ENCODE measurements around the gene STUB1. TPM values are rescaled to one million over a fixed set of nuclear protein-coding genes. Genes with fewer than 3 reads are reported as not detected.

The STUB1 gene
- total RNA-seq, 1 donor from 2014 or later = 87.1 TPM

DNA sequence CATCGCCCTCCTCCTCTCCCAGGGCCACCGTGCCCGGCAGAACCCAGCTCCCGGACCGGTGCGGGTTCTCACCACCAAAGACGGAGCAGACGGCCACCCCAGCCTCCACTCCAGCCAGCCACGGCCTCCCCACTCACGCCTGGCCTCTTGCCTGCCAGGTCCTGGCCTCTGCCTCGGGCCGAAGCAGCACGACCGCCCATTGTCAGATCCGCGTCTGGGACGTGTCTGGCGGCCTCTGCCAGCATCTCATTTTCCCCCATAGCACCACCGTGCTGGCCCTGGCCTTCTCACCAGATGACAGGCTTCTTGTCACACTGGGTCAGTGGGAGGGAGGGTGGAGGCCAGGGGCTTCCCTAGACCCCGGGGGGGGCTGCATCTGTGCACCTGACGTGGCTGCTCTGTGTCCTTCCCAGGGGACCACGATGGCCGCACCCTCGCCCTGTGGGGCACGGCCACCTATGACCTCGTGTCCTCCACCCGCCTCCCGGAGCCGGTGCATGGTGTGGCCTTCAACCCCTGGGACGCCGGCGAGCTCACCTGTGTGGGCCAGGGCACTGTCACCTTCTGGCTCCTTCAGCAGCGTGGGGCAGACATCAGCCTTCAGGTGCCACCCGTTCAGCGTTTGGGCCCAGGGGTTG, 18.9 kb upstream of the STUB1 start:
- no peak for DNase-seq (ENCODE audit: low spot score, unreplicated experiment)
- Mint-ChIP-seq H3K4me3 (ENCODE audit: low read depth) (no peak overlapping the region), H3K27ac (peak overlapping the region; percentile 69), H3K36me3 (ENCODE audit: insufficient read depth) (peaks cover 1% of the 10 kb centered on the region), H3K27me3 (no peaks in the 10 kb centered on the region), H3K9me3 (ENCODE audit: low read depth) (no peaks in the 10 kb centered on the region), H3K4me1 (ENCODE audit: low read depth) (no peaks in the 10 kb centered on the region)
- TF ChIP-seq CTCF (IDR thresholded peaks at IDR 0.05; ENCODE audit: unreplicated experiment) = no peak

GRCh38 chr16:662095-662494, 18.1 kb upstream of the STUB1 start:
- Mint-ChIP-seq H3K27me3 (no peaks in the 10 kb centered on the region), H3K4me3 (ENCODE audit: low read depth) (no peak overlapping the region), H3K4me1 (ENCODE audit: low read depth) (no peaks in the 10 kb centered on the region), H3K9me3 (ENCODE audit: low read depth) (no peaks in the 10 kb centered on the region), H3K27ac (no peak overlapping the region), H3K36me3 (ENCODE audit: insufficient read depth) (peaks cover 1% of the 10 kb centered on the region)
- TF ChIP-seq CTCF (IDR thresholded peaks at IDR 0.05; ENCODE audit: unreplicated experiment) = no peak
- no peak for DNase-seq (ENCODE audit: low spot score, unreplicated experiment)

- Mint-ChIP-seq H3K9me3 (ENCODE audit: low read depth) (no peaks in the 10 kb centered on the region), H3K36me3 (ENCODE audit: insufficient read depth) (peaks cover 1% of the 10 kb centered on the region), H3K27me3 (no peaks in the 10 kb centered on the region), H3K4me1 (ENCODE audit: low read depth) (no peaks in the 10 kb centered on the region), H3K4me3 (ENCODE audit: low read depth) (no peak overlapping the region), H3K27ac (no peak overlapping the region)
- no peak for DNase-seq (ENCODE audit: low spot score, unreplicated experiment)
- TF ChIP-seq CTCF (IDR thresholded peaks at IDR 0.05; ENCODE audit: unreplicated experiment) = no peak
Measured at GRCh38 chr16:662597-662996, 17.6 kb upstream of the STUB1 start.

DNA sequence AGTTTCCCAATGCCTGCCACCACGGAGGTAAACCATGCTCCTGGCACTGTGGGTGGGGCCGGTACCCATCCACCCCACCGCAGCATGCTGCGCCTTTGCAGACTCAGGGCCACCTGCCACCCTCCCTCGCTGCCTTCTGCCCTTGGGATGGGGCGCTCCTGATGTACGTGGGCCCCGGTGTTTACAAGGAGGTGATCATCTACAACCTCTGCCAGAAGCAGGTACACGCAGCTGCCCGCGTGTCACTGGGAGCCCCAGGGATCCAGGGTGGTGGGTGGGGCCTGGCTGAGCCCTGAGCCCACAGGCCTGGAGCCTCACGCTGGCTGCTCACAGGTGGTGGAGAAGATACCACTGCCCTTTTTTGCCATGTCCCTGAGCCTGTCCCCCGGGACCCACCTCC, 13.6 kb upstream of the STUB1 start:
- Mint-ChIP-seq H3K27ac (no peak overlapping the region), H3K36me3 (ENCODE audit: insufficient read depth) (peaks cover 1% of the 10 kb centered on the region), H3K27me3 (no peaks in the 10 kb centered on the region), H3K4me3 (ENCODE audit: low read depth) (no peak overlapping the region), H3K9me3 (ENCODE audit: low read depth) (no peaks in the 10 kb centered on the region), H3K4me1 (ENCODE audit: low read depth) (peaks cover 2% of the 10 kb centered on the region)
- DNase-seq (ENCODE audit: low spot score, unreplicated experiment) = no peak
- no peak for TF ChIP-seq CTCF (IDR thresholded peaks at IDR 0.05; ENCODE audit: unreplicated experiment)

- Mint-ChIP-seq H3K4me1 (ENCODE audit: low read depth) (peaks cover 2% of the 10 kb centered on the region), H3K27me3 (no peaks in the 10 kb centered on the region), H3K9me3 (ENCODE audit: low read depth) (no peaks in the 10 kb centered on the region), H3K27ac (peak overlapping the region; percentile 89), H3K36me3 (ENCODE audit: insufficient read depth) (peaks cover 1% of the 10 kb centered on the region), H3K4me3 (ENCODE audit: low read depth) (peak overlapping the region; percentile 27)
- DNase-seq (ENCODE audit: low spot score, unreplicated experiment) = no peak
- no peak for TF ChIP-seq CTCF (IDR thresholded peaks at IDR 0.05; ENCODE audit: unreplicated experiment)
Measured at GRCh38 chr16:667113-667779, 13.0 kb upstream of the STUB1 start.
